HG02798 (cell line): ENCODE data around the gene PCDHB16.
"Not testable (repeated sequence)": the region's sequence is repeated elsewhere in the genome, so short reads cannot be mapped to it uniquely, and the experiment has no call there.

Experiments
- ATAC-seq: cut with Tn5 transposase; IDR thresholded peaks from one replicate; pipeline ENCODE4 v1.9.1; 2021; ENCODE audit warnings: mild to moderate bottlenecking; ENCODE audit not compliant: unreplicated experiment, poor library complexity

The PCDHB16 gene

DNA sequence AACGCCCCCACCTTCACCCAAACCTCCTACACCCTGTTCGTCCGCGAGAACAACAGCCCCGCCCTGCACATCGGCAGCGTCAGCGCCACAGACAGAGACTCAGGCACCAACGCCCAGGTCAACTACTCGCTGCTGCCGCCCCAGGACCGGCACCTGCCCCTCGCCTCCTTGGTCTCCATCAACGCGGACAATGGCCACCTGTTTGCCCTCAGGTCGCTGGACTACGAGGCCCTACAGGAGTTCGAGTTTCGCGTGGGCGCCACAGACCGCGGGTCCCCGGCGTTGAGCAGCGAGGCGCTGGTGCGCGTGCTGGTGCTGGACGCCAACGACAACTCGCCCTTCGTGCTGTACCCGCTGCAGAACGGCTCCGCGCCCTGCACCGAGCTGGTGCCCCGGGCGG lies 42.7 kb downstream of the PCDHB16 start:
- ATAC-seq, result not testable (repeated sequence)

DNA sequence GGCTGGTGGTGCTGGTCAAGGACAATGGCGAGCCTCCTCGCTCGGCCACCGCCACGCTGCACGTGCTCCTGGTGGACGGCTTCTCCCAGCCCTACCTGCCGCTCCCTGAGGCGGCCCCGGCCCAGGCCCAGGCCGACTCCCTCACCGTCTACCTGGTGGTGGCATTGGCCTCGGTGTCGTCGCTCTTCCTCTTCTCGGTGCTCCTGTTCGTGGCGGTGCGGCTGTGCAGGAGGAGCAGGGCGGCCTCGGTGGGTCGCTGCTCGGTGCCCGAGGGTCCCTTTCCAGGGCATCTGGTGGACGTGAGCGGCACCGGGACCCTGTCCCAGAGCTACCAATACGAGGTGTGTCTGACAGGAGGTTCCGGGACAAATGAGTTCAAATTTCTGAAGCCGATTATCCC lies 43.2 kb downstream of the PCDHB16 start:
- not testable (repeated sequence) for ATAC-seq

DNA sequence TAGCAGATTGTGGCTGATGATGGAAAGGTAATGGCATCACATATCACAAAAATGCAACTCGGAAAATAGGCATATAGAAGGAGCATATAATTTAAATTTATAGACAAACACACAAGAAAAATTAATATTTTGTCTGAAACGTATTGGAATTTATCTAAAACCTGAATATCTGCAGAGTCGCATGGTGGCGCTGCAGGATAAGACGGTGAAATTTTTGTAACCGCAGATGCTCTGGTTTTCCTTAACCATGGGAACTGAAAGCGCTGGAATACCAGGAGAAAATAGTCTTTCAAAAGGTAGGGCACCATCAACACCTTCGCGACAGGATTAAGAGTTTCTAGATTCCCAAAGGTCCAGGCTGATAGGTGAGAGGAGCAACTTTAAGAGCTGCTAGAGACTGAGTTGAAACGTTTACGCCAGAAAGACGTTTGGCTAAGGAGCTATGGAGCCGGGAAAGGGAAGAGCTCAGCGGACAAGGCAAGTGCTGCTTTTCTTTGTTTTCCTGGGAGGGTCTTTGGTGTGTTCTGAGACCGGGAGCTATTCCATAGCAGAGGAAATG lies 52.0 kb downstream of the PCDHB16 start:
- no peak for ATAC-seq
